Suppressor macrophage treated with lipopolysaccharide for 4 hours (primary cell): ENCODE results near the gene TOM1L2.
A peak's percentile ranks its signal among the peaks of the same experiment; 100 is the strongest.
"Not testable (repeated sequence)": the region's sequence is repeated elsewhere in the genome, so short reads cannot be mapped to it uniquely, and the experiment has no call there.

Experiments
- DNase-seq: peaks from one replicate; pipeline ENCODE4 v3.0.0-alpha.2; 2020

The TOM1L2 gene

DNA sequence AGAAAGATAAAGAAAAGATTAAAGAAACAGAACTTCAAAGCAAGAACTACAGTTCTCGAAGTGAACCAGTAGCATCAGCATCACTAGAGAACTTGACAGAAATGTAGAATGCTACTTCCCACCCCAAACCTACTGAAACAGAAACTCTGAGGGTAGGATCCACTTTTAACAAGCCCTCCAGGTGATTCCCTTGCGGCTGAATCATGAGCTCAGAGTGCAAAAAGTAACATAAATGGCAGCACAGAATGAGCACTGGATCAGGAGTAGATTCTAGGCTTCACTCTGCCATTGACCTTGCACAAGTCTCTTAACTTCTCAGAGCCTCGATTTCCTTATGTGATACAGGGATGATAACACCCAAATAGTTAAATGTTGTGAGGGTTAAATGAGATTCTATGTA is 5.8 kb downstream of the TOM1L2 start:
- no peak for DNase-seq

DNA sequence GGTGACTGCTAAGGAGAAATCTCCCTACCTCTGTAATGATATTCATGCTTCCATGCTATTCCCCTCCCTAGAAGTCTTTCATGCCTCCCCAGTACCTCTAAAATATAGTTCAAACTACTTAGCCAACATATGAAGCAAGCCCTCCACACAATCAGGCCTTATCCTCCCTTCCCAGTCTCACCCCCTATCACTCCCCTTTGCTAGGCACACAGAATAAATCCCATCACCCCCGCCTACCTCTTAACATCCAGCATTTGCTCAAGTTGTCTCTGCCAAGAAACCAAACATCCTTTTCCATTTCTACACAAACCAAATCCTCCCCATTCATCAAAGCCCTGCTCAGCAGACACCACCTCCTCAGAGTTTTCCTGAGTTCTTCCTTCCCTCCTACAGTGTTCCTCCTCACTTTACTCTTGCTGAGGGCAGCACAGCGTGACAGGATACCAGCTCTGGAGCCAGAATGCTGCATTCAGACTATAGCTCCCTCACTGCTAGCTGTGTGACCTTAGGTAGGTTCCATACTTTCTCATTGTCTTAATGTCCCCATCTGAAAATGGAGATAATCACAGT is 7.0 kb downstream of the TOM1L2 start:
- DNase-seq, result no peak

DNA sequence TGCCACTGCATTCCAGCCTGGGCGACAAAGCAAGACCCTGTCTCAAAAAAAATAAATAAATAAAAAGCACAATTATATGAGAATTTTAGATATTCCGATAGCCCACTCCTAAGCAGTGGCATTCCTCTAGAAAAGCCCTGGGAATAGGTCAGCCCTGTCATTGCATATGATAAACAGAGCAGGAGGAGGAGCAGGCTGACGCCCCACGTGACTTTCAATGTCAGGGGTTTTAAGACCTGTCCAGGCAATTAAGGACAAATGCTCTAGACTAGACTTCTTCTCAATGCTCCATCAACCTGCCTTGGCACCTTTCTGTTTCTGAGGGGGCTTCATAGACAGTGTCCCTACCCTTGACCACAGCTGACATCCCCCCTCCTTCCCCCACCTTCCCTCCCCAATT is 7.5 kb downstream of the TOM1L2 start:
- no peak for DNase-seq

DNA sequence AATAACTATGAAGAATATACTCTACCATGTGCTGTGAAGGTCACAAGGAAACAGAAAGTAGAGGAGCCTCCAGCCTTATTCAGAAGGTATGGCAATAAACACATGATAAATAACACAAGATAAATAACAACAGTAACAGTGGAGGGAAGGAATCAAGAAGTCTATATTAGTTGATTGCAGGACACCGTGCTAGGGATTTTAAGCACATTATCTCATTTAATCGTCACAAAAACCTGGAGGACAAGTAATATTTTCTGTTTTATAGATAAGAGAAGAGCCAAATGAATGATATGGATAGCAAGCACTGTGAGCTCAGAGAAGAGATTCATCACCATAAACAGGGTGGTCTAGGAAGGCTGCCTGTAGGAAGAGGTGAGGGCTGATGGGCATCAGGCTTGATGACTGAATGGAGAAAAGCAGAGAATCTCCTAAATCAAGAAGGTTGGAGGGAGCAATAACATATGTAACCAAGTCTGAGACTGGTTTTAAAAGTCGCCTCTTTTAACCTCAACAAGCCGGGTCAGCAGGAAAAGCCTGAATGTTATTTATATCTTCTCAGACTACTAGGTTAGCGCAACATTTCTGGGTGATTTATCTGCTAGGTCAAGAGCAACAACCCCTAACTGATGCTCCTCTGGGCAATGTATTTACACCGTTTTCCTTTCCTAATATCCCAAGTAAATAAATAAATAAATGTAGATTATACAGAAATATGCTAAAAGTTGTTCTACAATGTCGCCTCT is 8.3 kb downstream of the TOM1L2 start:
- DNase-seq, result no peak

DNA sequence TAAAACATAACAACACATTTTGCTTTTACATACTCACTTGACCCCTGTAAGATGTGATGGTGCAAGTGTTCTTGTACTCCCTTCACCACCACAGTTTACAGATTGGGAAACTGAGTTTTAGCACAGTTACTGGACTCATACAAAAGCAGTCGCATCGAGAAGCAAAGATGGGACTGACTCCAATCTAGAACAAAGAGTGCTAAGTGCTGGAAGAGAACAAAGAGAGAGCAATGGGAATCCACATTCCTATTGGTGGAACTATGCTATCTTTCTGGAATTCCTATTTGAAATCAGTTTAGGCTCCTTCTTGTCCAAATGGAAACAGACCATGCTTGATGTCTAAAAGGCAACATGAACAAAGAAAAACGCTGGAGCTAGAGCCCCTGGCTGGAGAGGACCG is 9.1 kb downstream of the TOM1L2 start:
- DNase-seq, result no peak

DNA sequence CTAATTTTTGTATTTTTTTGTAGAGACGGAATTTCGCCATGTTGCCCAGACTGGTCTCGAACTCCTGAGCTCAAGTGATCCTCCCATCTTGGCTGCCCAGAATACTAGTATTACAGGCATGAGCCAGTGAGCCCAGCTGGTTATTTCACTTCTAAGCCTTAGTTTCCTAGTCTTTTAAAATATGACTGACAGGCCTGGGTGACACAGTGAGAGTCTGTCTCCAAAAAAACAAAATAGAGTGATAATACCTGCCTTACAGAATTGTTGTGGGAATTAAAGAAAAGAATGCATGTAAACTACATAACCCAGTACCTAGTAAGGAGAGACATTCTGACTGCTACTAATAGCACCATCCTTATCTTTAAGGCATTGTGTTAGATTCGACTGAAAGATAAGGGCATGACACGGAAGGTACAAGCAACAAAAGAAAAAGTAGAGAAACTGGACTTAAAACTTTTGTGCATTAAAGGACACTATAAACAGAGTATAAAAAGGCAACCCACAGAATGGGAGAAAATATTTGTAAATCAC is 11.6 kb downstream of the TOM1L2 start:
- DNase-seq, result no peak

DNA sequence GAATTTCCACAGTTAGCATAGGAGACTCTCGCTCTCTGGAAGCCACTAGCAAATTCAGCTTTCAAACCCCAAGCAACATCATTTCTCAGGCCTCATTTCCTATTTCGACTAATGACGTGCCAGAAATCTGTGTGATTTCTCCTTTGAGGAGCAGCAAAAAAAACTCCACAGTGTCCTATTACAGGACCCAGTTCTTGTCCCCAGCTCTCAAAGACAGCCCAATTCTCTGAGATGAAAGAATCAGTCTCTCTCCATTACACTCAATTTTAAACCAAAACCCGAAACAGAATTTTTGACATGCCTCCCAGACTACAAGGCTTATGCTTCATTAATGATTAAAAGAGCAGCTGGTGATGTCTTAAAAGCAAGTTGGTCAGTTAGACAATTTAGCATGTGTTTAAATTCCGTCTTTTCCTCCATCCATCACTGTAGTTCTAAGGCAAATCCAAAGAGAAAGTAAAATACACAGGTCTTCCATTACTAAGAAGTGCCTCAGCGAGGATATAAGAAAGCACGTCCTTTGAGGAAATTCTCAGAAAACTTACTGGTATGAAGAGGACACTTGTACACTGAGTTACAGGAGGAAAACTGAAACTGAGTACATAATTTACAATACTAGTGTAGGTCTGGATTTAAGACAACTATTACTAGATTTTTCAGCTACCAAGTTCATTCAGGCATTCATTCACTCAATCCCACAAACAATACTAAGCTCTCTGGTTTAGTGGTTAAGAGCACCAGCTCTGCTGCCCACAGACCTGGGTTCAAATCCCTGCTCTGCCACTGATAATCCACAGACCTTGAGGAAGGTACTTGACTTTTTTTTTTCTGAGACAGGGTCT is 12.5 kb downstream of the TOM1L2 start:
- DNase-seq, result peak; percentile 56

DNA sequence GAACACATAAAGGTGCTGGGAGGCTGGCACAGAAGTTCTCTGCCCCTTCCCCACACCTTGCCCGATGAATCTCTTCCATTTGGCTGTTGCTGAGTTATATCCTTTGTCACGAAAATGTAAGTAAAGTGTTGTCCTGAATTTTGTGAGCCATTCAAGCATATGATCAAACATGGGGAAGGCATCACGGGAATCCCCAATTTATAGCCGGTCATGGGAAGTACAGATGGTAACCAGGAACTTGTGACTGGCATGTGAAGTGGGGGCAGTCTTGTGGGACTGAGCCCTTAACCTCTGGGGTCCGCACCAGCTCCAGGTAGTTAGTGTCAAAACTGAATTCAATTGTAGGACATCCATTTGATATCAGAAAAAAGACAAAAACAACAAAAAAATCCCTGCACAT is 13.2 kb downstream of the TOM1L2 start:
- DNase-seq, result peak; percentile 54

DNA sequence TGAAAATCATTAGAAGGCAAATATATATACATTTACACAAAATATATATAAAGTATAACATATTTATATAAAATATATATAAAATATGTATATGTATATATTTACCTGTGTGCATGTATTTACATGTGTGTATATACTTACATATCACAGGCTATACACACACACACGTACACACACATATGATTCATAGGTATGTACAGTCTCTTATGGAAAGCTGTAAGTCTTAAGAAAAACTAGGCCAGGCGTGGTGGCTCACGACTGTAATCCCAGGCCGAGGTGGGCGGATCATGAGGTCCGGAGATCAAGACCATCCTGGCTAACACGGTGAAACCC is 14.7 kb downstream of the TOM1L2 start:
- no peak for DNase-seq

DNA sequence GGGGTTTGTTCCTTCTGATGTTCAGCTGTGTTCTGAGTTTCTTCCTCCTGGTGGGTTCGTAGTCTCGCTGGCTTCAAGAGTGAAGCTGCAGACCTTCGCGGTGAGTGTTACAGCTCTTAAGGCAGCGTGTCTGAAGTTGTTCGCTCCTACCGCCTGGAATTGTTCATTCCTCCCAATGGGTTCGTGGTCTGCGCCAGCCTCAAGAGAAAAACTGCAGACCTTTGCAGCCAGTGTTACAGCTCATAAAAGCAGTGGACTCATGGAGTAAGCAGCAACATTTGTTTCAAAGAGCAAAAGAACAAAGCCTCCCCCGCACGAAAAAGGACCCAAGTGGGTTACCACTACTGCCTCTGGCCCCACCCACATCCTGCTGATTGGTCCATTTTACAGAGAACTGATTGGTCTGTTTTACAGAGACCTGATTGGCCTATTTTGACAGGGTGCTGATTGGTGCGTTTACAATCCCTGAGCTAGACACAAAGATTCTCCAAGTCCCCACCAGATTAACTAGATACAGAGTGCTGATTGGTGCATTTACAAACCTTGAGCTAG is 16.3 kb downstream of the TOM1L2 start:
- not testable (repeated sequence) for DNase-seq

DNA sequence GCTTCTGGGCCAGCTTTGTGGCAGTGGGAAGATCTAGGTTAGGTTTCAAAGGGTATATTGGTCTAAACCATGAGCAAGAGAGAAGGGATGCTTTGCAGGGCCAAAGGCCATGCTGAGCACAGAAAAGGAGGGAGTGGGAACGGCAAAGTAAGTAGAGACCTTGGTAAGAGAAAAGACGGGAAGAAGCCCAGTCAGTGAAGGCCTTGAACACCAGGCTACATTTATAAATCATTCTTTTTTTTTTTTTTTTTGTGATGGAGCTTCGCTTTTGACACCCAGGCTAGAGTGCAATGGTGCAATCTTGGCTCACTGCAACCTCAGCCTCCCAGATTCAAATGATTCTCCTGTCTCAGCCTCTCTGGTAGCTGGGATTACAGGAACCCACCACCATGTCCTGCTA is 18.1 kb downstream of the TOM1L2 start:
- no peak for DNase-seq

DNA sequence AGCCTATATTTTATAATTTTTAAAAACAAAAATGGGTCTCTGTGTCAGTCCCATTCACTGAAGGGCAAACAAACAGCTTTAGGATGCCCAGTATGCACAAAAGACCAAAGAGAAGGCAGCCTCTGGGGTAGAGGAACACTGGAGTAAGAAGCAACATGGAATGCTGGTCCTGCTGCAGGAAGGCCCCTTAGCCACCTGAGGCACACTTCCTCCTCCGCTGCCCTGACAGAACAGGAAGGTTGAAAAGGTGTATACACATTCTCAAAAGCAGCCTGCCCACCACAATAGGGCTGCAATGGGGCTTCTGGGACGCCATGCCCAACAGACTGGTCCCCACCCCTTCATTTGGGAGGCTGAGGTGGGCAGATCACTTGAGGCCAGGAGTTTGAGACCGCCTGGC is 19.5 kb downstream of the TOM1L2 start:
- DNase-seq, result no peak

DNA sequence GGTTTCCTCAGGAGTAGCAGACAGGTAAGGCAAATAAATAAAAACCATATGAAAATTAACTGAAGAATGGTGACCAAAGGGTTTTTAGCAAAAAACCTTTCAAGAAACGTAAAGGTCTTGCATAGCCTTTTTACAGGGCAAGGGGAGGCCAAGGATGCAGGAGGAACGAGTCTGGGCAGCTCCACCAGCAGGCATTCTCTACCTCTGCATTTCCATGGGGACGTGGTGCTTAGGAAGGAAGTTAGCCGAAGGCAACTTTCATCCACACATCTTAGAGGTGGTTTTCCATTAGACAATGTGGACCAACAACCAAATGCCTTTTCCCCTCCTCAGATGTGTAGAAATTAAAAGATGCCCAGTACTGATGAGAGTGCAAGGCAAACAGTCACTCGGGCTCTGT is 20.7 kb downstream of the TOM1L2 start:
- no peak for DNase-seq

DNA sequence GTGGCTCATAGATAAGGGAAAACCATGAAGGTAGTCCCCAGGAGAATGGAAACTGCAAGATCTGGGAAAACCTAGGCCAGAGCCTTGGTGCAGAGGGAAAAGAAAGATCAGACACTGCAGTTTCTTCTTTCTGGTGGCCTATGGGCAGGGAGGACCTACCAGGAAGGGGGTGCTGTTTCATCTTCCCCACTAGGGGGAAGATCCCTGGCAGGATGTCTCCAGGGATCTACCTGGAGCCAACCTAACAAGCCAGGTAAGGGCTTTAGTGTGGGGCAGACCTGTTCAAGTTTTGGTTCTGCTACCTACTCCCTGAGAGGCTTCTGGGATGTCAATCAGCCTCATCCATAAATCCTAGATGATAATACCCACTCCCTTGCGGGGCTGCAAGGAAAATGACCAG is 21.4 kb downstream of the TOM1L2 start:
- no peak for DNase-seq

DNA sequence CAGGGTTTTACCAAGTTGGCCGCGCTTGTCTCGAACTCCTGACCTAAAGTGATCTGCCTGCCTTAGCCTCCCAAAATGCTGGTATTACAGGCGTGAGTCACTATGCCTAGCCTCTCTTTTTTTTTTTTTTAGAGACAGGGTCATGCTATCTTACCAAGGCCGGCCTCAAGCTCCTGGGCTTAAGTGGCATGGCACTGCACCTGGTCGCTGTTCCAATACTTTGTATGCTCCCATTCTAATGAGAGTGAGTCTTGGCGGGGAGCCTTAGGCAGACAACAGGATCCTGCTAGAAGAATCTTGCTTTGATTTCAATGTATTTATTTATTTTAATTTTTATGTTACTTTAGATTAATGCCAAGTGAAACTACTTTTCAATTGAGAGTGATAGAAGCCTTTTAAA is 21.9 kb downstream of the TOM1L2 start:
- no peak for DNase-seq

DNA sequence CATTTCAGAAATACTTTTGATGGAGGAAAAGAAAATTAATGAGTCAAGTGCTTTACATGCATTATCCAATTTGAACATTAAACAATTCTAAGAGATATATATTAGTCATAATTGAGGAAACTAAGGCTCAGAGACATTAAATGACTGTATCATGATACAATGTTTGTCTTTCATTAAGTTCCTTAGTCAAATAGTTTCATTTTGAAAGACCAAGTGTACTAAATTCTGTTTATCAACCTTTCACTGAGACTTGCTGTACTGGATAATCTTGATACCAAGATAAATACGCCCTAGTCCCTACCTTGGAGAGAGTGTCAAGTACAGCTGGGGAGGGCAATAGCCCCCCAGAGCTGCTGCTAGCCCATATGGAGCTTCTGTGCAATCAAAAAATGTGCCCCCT is 24.2 kb downstream of the TOM1L2 start:
- peak; percentile 21 for DNase-seq

DNA sequence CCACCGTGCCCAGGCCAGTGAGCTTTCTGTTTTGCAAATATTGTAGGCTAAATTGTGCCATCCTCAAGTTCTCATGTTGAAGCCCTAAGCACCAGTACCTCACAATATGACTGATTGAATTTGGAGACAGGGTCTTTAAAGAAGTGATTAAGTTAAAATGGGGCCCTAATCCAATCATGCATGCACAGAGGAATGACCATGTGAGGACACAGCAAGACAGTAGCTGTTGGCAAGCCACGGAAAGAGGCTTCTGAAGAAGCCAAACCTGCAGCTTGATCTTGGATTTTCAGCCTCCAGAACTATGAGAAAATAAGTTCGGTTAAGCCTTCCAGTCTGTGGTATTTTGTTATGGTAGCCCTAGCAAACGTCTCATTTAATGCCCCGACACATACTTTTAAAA is 24.9 kb downstream of the TOM1L2 start:
- no peak for DNase-seq

DNA sequence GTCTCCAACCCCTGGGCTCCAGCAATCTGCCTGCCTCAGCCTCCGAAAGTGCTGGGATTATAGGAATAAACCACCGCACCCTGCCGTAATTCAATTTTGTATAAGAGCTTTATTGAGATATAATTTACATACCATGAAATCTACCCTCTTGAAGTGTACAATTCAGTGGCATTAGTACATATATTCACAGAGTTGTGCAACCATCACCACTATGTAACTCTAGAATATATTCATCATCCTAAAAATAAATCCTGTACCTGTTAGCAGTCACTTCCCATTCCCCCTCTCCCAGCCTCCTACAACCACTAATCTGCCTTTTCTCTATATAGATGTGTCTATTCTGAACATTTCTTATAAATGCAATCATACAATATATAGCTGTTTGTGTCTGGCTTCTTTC is 26.1 kb downstream of the TOM1L2 start:
- DNase-seq, result no peak

DNA sequence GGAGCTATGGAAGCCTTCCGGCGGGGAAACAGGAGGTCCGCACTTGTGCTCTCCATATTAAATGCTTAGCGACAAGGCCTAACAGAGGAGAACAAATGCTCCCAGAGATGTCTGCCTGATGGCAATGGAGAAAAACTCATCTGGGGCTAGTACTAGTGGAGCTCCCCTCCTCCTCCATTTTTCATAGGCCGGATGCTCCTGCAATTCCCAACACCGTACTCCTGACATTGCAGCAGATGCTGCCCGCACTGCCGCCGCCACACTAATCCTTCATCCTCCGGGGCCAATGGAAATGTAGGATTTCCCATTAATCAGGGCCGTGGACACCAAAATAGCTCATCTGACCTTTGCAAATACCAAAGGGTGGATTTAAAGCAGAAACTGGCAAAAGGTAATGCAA is 27.5 kb downstream of the TOM1L2 start:
- DNase-seq, result no peak

DNA sequence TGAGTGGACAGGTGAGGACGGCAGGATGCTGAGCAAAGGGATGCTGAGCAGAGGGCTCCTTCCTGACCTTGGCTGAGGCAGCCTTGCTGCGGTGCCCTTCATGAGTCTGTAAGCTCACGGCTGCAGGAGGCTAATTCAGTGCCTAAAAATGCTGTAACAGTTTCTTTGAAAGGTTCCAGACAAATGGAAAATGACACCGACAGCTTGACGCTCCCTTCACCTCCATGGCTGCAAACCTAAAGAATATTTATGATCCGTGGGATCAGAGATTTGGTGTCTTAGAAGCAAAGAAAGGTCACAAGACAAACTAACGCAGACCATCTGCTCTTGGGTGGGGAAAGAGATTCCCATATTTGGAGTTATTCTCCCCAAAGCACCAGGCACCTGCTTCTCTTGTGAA is 28.0 kb downstream of the TOM1L2 start:
- no peak for DNase-seq

DNA sequence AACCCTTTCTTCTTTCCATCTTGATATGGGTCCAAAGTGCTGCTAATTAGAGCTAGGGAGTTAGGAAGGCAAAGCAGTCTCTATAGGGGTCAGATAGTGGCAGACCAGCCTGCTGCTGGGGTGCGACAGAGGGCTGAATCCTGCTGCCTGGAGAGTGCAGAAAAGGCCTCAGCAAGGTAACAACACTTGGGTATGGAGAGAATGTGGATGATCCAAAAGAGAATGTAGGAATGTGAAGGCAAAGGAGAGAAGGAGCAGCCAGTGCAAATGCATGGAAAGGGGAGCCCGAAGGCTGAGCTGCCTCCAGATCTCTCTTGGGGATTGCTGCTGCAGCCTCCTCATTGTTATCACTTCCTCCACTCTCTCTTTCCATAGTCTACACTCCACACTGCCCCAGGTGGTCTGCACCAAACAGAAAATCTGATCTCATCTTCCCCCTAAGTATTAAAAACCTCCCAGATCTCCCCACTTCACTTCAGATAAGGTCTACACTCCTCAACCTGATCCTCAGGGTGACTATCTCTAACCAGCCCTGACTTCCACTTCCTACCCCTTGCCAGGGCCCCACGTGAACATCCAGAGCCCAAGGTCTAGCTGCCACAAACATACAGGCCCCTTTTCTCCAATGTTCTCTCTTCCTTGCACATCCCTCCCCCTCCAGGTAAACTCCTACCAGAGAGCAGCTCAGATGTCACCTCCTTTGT is 28.8 kb downstream of the TOM1L2 start:
- DNase-seq, result no peak

DNA sequence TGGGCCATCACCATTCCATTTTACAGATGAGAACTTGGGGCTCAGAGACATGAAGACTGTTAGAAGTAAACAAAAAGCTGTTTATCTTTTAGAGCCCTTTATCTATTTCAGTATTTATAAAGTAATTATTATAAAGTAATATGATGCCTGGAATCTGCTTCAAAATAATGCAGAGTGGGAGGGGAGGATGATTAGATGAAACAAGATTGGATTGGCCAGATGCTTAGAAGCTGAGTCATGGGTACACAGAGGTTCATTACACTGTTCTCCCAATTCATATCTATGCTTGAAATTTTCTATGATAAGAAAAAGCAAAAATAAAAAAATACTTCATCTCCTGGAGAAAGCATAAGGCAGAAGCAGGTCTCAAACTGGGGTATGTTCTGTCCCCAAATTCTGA is 29.4 kb downstream of the TOM1L2 start:
- no peak for DNase-seq

DNA sequence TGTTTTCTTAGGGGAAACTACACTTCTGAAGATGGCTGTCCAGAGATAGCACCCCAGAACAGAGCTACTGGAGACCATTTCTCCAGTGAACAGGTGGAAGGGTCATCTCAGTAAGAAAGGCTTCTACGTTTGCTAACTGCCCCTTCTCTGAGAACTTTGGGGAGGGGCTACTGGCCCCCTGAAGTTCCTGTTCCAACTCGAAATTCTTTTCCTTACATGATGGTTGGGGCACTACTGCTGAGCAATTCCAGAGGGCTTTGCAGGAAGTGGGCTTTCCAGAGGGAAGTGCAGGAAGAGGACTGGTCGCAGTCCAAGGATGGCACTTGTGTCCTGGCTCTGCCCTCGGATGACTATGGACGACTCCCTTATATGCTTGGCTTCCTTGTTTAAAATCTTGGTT is 31.2 kb downstream of the TOM1L2 start:
- DNase-seq, result no peak
